ENCODE results near the gene COL6A1. TPM values are rescaled to one million over a fixed set of nuclear protein-coding genes. Genes with fewer than 3 reads are reported as not detected.
A peak's percentile ranks its signal among the peaks of the same experiment; 100 is the strongest.

Gene COL6A1
- total RNA-seq, 1 donor from 2014 or later: 154 TPM

DNA sequence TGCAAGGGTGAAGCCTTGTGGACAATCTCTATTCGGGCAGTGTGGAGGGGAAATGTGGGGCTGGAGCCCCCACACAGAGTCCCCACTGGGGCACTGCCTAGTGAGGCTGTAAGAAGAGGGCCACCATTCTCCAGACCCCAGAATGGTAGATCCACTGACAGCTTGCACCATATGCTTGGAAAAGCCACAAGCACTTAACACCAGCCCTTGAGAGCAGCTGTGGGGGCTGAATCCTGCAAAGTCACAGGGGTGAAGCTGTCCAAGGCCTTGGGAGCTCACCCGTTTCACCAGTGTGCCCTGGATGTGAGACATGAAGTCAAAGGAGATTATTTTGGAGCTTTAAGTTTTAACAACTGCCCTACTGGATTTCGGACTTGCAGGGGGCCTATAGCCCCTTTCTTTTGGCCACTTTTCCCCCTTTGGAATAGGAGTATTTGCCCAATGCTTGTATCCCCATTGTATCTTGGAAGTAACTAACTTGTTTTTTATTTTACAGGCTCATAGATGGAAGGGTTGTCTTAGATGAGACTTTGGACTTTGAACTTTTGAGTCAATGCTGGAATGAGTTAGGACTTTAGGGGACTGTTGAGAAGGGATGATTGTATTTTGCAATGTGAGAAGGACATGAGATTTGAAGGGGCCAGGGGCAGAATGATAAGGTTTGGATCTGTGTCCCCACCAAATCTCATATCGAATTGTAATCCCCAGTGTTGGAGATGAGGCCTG lies 16.3 kb upstream of the COL6A1 start:
- TF ChIP-seq, protein P1, sequence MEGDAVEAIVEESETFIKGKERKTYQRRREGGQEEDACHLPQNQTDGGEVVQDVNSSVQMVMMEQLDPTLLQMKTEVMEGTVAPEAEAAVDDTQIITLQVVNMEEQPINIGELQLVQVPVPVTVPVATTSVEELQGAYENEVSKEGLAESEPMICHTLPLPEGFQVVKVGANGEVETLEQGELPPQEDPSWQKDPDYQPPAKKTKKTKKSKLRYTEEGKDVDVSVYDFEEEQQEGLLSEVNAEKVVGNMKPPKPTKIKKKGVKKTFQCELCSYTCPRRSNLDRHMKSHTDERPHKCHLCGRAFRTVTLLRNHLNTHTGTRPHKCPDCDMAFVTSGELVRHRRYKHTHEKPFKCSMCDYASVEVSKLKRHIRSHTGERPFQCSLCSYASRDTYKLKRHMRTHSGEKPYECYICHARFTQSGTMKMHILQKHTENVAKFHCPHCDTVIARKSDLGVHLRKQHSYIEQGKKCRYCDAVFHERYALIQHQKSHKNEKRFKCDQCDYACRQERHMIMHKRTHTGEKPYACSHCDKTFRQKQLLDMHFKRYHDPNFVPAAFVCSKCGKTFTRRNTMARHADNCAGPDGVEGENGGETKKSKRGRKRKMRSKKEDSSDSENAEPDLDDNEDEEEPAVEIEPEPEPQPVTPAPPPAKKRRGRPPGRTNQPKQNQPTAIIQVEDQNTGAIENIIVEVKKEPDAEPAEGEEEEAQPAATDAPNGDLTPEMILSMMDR (IDR thresholded peaks at IDR 0.05; ENCODE audit: borderline replicate concordance): no peak
- no peaks in the 10 kb centered on the region for H3K36me3 ChIP-seq
- intact Hi-C loops (cut with micrococcal nuclease): no loop called here
- no peaks in the 10 kb centered on the region for H3K27me3 ChIP-seq (ENCODE audit: low read depth)
- no peak for DNase-seq
- peaks cover 3% of the 10 kb centered on the region for H3K4me1 ChIP-seq
- H3K9me3 ChIP-seq (replicated peaks): peaks cover 15% of the 10 kb centered on the region
- no peak overlapping the region for H3K27ac ChIP-seq (replicated peaks)
- no peak overlapping the region for H3K4me3 ChIP-seq

DNA sequence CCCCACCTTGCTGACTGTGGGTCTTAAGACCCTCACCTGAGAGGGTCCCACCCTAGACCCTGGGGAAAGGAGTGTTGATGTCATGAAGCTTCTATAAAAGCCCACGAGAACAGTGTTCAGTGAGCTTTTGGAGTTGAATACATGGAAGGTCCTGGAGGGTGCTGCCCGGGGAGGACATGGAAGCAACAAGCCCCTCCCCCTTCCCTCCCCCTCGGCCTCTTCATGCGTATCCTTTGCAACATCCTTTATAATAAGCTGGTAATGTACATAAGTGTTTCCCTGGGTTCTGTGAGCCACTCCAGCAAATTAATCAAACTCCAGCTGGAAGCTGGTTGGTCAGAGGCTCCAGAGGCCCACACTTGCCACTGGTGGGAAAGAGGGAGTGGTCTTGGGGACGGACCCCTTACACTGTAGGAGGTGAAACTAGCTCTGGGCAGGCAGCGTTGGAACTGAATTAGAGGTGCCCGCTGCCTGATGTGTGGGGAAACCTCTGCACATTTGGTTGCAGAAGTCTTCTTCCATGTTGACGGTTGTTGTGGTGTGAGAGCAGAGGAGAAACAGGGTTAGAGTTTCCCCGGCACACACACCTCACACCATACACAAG lies 14.7 kb upstream of the COL6A1 start:
- TF ChIP-seq, protein P1 (IDR thresholded peaks at IDR 0.05; ENCODE audit: borderline replicate concordance): no peak
- intact Hi-C loops (cut with micrococcal nuclease): no loop called here
- Histone ChIP-seq H3K4me1 (peaks cover 19% of the 10 kb centered on the region), H3K4me3 (no peak overlapping the region), H3K27ac (replicated peaks) (no peak overlapping the region), H3K36me3 (no peaks in the 10 kb centered on the region), H3K27me3 (ENCODE audit: low read depth) (no peaks in the 10 kb centered on the region), H3K9me3 (replicated peaks) (peaks cover 15% of the 10 kb centered on the region)
- DNase-seq: no peak

DNA sequence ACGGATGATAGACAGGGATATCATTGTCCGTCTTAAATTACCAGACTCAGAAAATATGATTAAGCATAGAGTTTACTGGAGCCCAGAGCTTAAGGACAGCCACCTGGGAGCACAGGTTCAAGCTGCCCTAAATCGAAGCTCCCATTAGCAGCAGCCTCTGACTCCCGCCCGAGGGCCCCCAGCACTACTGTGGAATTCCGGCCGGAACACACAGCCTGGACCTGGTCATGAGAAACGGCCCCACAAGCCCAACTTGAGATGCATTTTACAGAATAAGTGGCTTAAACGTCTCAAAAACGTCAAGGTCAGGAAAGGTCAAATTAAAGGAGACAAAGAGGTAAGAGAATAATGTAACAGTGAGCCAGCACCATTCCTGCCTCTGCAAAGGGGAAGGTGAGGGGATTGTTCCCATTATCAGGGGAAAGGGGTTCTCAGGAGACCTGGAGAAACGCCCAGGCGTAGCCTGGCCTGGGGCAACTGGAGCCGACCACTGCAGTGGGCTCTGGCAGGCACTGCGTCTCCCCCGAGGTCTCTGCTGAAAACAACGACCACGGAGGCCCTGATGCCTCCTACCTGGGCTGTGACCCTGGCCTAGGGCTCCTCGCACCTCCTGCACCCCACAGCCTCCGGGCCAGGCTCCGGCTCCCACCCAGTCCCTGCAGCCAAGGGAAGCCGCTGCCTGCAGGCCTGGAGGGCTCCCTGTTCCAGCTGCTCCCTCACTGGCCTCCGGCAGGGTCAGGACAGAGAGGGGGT lies 11.5 kb upstream of the COL6A1 start:
- TF ChIP-seq, protein P1 (IDR thresholded peaks at IDR 0.05; ENCODE audit: borderline replicate concordance): no peak
- Histone ChIP-seq H3K4me1 (peaks cover 50% of the 10 kb centered on the region), H3K4me3 (no peak overlapping the region), H3K27me3 (ENCODE audit: low read depth) (no peaks in the 10 kb centered on the region), H3K9me3 (replicated peaks) (peaks cover 2% of the 10 kb centered on the region), H3K36me3 (no peaks in the 10 kb centered on the region), H3K27ac (replicated peaks) (peak overlapping the region; percentile 97)
- DNase-seq: no peak
- intact Hi-C loops (cut with micrococcal nuclease): loop anchor here (10.0 kb wide), 1 partner anchor 135 kb away; no protein-coding TSS in a partner anchor

DNA sequence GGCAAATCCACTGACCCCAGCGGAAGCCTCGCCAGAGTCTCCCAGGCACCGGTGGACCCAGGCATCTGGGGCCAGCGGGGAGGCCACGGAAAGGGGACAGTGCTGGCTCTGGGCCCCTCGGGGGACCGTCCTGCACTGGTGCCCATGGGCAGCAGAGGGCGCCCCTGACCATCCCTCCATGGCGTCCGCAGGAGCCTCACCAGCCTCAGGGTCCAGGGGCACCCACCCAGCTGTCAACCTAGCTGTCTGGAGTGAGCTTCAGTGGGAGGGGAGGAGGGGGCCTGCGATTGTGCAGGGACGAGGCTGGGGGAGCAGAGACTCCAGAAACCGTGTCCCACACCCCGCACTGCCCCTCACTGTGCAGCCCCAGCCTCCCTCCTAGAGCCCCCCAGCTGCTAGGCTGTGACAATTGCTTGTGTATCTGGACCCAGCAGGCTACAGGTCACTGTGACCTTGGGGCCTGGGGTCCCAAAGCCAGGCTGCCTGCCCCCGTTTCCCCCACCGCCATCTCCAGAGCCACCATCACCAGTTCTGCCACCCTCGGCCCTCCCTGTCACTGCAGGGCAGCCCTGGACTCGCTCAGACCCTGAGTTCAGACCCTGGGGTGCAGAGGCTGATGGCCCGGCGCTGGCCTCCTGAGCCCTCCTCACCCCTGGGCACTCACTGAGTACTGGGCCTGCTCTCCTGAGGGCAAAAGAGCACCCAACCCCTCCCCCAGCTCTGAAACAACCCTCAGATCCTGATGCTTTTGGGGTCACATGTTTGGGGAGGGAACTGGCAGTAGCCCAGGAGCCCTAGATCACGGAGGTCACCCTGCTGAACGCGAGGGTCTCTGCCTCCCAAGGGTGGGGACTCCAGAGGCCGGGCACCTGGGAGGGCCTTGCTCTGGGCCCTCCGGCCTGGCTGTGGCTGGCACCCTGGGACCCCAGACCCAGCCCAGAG lies 10.6 kb upstream of the COL6A1 start:
- no peaks in the 10 kb centered on the region for H3K9me3 ChIP-seq (replicated peaks)
- no peaks in the 10 kb centered on the region for H3K27me3 ChIP-seq (ENCODE audit: low read depth)
- TF ChIP-seq, protein P1 (IDR thresholded peaks at IDR 0.05; ENCODE audit: borderline replicate concordance): peak; percentile 99
- peaks cover 54% of the 10 kb centered on the region for H3K4me1 ChIP-seq
- intact Hi-C loops (cut with micrococcal nuclease): loop anchor here (10.0 kb wide), 1 partner anchor 134 kb away; no protein-coding TSS in a partner anchor
- peak; percentile 76 for DNase-seq
- no peaks in the 10 kb centered on the region for H3K36me3 ChIP-seq
- H3K27ac ChIP-seq (replicated peaks): peak overlapping the region; percentile 97
- H3K4me3 ChIP-seq: peak overlapping the region; percentile 4

All from left ventricle myocardium inferior (tissue), 1 donor.